Loucy (cell line): ENCODE results near the gene RBM19.

ENCODE experiments used
- CTCF ChIP-seq: fragments of 200-600 bp; sonication (generic); conservative IDR thresholded peaks from 2 replicates; pipeline ENCODE4 v1.5.1; 2014; ENCODE audit warnings: mild to moderate bottlenecking, antibody characterized with exemption, low read length
- EZH2phosphoT487 ChIP-seq: fragments of 200-600 bp; IDR thresholded peaks from 2 replicates; pipeline ENCODE4 v1.6.1; 2018; ENCODE audit warnings: antibody characterized with exemption, mild to moderate bottlenecking, moderate library complexity, borderline replicate concordance

GRCh38 chr12:113818283-113818682, 147.8 kb downstream of the RBM19 start:
- no peak for TF ChIP-seq CTCF
- no peak for TF ChIP-seq EZH2phosphoT487
